Smooth muscle cell (in vitro differentiated cells): ENCODE results near the gene MSANTD4. TPM values are rescaled to one million over a fixed set of nuclear protein-coding genes. Genes with fewer than 3 reads are reported as not detected.

ENCODE experiments used
- DNase-seq: peaks from one replicate; lab custom pipeline; 2025; ENCODE audit not compliant: unreplicated experiment; lab: John Stamatoyannopoulos, UW
- H2AFZ ChIP-seq: fragments of 200-600 bp; sonication (generic); 2 replicates; pipeline ENCODE4 v1.6.0; 2016; ENCODE audit warnings: antibody characterized with exemption, low read depth, mild to moderate bottlenecking
- H3F3A ChIP-seq: fragments of 200-600 bp; sonication (generic); 2 replicates; pipeline ENCODE4 v1.6.0; 2017; ENCODE audit warnings: antibody characterized with exemption, low read depth
- H3K27ac ChIP-seq: fragments of 200-600 bp; sonication (generic); 2 replicates; pipeline ENCODE4 v1.5.1; 2016; ENCODE audit warnings: low read depth, mild to moderate bottlenecking
- H3K27me3 ChIP-seq: fragments of 200-600 bp; sonication (generic); 2 replicates; pipeline ENCODE4 v1.6.1; 2016; ENCODE audit warnings: low read depth, mild to moderate bottlenecking
- H3K36me3 ChIP-seq: fragments of 200-600 bp; sonication (generic); 2 replicates; pipeline ENCODE4 v1.5.1; 2016; ENCODE audit warnings: low read depth
- H3K4me1 ChIP-seq: fragments of 200-600 bp; sonication (generic); 2 replicates; pipeline ENCODE4 v1.5.1; 2016; ENCODE audit warnings: low read depth
- H3K4me2 ChIP-seq: fragments of 200-600 bp; sonication (generic); 2 replicates; pipeline ENCODE4 v1.6.0; 2016; ENCODE audit warnings: mild to moderate bottlenecking
- H3K4me3 ChIP-seq: fragments of 200-600 bp; sonication (generic); 2 replicates; pipeline ENCODE4 v1.5.1; 2016; ENCODE audit warnings: mild to moderate bottlenecking
- H3K79me2 ChIP-seq: fragments of 200-600 bp; sonication (generic); 2 replicates; pipeline ENCODE4 v1.6.0; 2016; ENCODE audit warnings: low read depth, mild to moderate bottlenecking
- H3K9ac ChIP-seq: fragments of 200-600 bp; sonication (generic); 2 replicates; pipeline ENCODE4 v1.6.0; 2016; ENCODE audit warnings: low read depth
- H3K9me3 ChIP-seq: fragments of 200-600 bp; sonication (generic); replicated peaks from 2 replicates; pipeline ENCODE4 v1.5.1; 2016; ENCODE audit warnings: low read depth
- H4K20me1 ChIP-seq: fragments of 200-600 bp; sonication (generic); 2 replicates; pipeline ENCODE4 v1.6.0; 2016; ENCODE audit warnings: low read depth
- WGBS: methylation state at CpG from one replicate; pipeline ENCODE4 v1.1.7; 2016; ENCODE audit warnings: low lambda C conversion rate; 5-methylcytosine and 5-hydroxymethylcytosine counted together
- polyA plus RNA-seq: library from polyadenylated mRNA; unstranded; fragments of >200 nt; fragmentation: Nextera tagmentation; extraction: Ambion mirVana; gene quantifications from 2 replicates; pipeline ENCODE4 v1.2.1, GENCODE V29; 2016
- total RNA-seq: library from RNA; depleted of rRNA; stranded (reverse); fragments of >200 nt; gene quantifications from 2 replicates; pipeline ENCODE4 v1.2.3, GENCODE V29; 2014
- TF ChIP-seq, protein P1 (sequence below): fragments of 200-600 bp; sonication (generic); IDR thresholded peaks from 2 replicates; pipeline ENCODE4 v1.5.1; 2017; ENCODE audit warnings: borderline replicate concordance, mild to moderate bottlenecking, antibody characterized with exemption; ENCODE audit not compliant: insufficient read depth, poor library complexity, severe bottlenecking

MSANTD4 gene
- total and polyA plus RNA-seq, 2 experiments from 2014 or later: 5.9 to 18.3 TPM

DNA sequence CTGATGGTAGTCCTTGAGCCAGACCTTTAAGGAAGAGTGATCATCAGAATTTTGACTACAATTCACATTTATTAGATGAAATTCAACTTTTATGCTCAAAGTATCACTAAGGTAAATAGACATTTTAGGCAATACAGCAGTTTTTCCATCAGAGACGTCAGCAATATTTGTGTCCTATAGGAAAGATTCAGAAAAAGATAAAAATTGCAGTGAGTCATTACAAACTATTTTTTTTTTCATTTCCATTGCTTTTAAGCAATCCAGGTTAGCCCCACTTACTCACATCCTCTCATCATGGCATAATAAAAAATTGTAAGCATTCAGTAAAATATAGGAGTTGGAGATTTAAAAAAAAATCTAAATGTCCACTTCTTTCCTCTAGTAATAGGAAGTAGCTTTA lies 46.9 kb downstream of the MSANTD4 start:
- DNase-seq: no peak
- no peaks in the 10 kb centered on the region for H3K79me2 ChIP-seq
- H4K20me1 ChIP-seq: no peaks in the 10 kb centered on the region
- H2AFZ ChIP-seq: no peak overlapping the region
- WGBS: 79% methylated on average over 1 of the region's 1 CpG
- no peaks in the 10 kb centered on the region for H3K4me1 ChIP-seq
- no peaks in the 10 kb centered on the region for H3K9me3 ChIP-seq
- H3F3A ChIP-seq: no peaks in the 10 kb centered on the region
- H3K9ac ChIP-seq: no peak overlapping the region
- no peaks in the 10 kb centered on the region for H3K27me3 ChIP-seq
- TF ChIP-seq, protein P1, sequence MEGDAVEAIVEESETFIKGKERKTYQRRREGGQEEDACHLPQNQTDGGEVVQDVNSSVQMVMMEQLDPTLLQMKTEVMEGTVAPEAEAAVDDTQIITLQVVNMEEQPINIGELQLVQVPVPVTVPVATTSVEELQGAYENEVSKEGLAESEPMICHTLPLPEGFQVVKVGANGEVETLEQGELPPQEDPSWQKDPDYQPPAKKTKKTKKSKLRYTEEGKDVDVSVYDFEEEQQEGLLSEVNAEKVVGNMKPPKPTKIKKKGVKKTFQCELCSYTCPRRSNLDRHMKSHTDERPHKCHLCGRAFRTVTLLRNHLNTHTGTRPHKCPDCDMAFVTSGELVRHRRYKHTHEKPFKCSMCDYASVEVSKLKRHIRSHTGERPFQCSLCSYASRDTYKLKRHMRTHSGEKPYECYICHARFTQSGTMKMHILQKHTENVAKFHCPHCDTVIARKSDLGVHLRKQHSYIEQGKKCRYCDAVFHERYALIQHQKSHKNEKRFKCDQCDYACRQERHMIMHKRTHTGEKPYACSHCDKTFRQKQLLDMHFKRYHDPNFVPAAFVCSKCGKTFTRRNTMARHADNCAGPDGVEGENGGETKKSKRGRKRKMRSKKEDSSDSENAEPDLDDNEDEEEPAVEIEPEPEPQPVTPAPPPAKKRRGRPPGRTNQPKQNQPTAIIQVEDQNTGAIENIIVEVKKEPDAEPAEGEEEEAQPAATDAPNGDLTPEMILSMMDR: no peak
- H3K27ac ChIP-seq: no peak overlapping the region
- H3K4me2 ChIP-seq: no peak overlapping the region
- no peaks in the 10 kb centered on the region for H3K36me3 ChIP-seq
- no peak overlapping the region for H3K4me3 ChIP-seq

DNA sequence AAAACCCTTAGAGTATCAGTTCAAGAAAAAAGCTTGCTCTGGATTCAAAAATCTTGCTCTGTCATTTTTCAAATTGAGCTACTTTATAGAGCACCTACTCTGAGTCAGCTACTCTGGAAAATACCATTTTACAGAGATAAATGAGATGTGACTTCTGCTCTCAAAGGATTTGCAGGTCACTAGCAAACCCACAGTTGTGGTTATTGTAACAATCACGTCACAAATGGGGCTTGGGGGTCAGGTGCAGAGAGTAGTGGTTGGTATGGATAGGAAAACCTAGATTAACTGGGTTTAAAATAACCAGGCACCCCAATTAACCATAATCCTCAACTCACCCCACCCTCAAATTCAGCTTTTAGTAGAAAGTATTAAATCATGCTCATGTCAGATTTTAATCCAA lies 52.3 kb downstream of the MSANTD4 start:
- Histone ChIP-seq H2AFZ (no peak overlapping the region), H3K27me3 (no peaks in the 10 kb centered on the region), H3K36me3 (no peaks in the 10 kb centered on the region), H3K4me1 (no peaks in the 10 kb centered on the region), H3K4me3 (no peak overlapping the region), H3K79me2 (no peaks in the 10 kb centered on the region), H3K9me3 (no peaks in the 10 kb centered on the region), H3K4me2 (no peak overlapping the region), H4K20me1 (no peaks in the 10 kb centered on the region), H3K27ac (no peak overlapping the region), H3K9ac (no peak overlapping the region), H3F3A (no peaks in the 10 kb centered on the region)
- no peak for DNase-seq
- TF ChIP-seq, protein P1: no peak
- WGBS: 36% methylated on average over 1 of the region's 1 CpG

DNA sequence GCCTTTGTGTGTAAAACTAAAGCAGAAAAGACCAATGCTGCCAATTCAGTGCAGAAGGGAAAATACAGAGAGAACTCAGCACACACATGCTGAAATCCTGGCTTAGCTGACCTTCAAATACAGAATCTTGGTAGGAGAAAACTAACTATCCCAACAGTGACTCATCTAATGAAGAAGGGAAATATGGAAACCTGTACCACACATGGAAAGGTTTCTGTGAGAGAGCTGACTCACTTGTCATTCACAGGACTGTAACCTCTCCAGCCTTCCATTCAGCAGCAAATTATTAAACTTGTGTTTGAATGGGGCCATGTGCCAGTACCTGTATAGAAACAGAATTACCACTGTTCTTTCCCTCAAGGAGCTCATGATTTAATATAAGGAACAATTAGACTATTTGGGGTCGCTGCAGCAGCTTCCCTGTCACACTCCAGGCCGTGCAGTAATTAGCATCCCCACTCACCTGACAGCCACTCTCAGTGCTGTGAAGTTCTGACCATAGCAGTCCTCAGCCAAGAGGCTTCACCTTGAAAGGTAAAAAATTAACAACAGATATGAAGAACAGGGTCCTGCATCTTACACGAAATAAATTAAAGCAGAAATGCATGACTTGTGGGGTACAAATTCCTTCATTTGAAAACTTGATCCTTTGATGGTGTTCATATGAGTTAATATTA lies 53.9 kb downstream of the MSANTD4 start:
- H3K79me2 ChIP-seq: no peaks in the 10 kb centered on the region
- H3K9ac ChIP-seq: no peak overlapping the region
- no peaks in the 10 kb centered on the region for H3K4me1 ChIP-seq
- no peak overlapping the region for H3K4me2 ChIP-seq
- H3K27me3 ChIP-seq: no peaks in the 10 kb centered on the region
- no peak overlapping the region for H2AFZ ChIP-seq
- no peaks in the 10 kb centered on the region for H3K36me3 ChIP-seq
- 78% methylated on average over 3 of the region's 3 CpGs for WGBS
- no peak overlapping the region for H3K27ac ChIP-seq
- no peak for DNase-seq
- H3K9me3 ChIP-seq: no peaks in the 10 kb centered on the region
- H4K20me1 ChIP-seq: no peaks in the 10 kb centered on the region
- TF ChIP-seq, protein P1: no peak
- no peaks in the 10 kb centered on the region for H3F3A ChIP-seq
- H3K4me3 ChIP-seq: no peak overlapping the region
